Heart left ventricle (tissue), 13 donors: ENCODE data around the gene TTN.
A peak's percentile ranks its signal among the peaks of the same experiment; 100 is the strongest.

Source experiments
- CTCF ChIP-seq, 12 donors: fragments of 200-600 bp; sonication (generic) in 4 of 12; IDR thresholded peaks; one replicate each; pipeline versions ENCODE4 v1.5.0 to v1.8.0; 2018 to 2022; ENCODE audit warnings: antibody characterized with exemption in 12 of 12, mild to moderate bottlenecking in 5 of 12
- POLR2A ChIP-seq, 2 donors: fragments of 450-650 bp; IDR thresholded peaks; one replicate each; pipeline ENCODE4 v1.6.1; 2017; ENCODE audit warnings: antibody characterized with exemption in 2 of 2, mild to moderate bottlenecking in 2 of 2, moderate library complexity in 2 of 2
- donor health status: ischemic (EF 13 %, LVEDD 7.1; RV severe dilation, severe dysfunction).
- donor health status: DM: no; HTN: yes; CAD: no.
- donor health status: DM: no; HTN: no; CAD: no.
- donor health status: ischemic (EF 25% LVEDD 6.9; RV normal size, moderate dysfunction).
- donor health status: ischemic (EF 25% LVEDD 5.7; RV mildly dilated, moderate dysfunction).
- donor health status: ischemic (EF 35%, LVEDD 5.7; RV mildly dilated, moderate dysfunction).
- donor health status: nonischemic (EF 11% LVEDD 7.7; RV severe dilation, severe dysfunction).
- donor health status: DM: yes; HTN: yes; CAD: no.
- donor health status: PGD.
- donor health status: ischemic (EF 29% LVEDD 5.4; RV normal size, mild dysfunction).
- donor health status: nonischemic (EF 23%, LVEDD 6.1; RV moderate dilation, normal function).

GRCh38 chr2:178478439-178479274 is 328.6 kb downstream of the TTN start, which contains the start of gene FKBP7:
- TF ChIP-seq CTCF (IDR thresholded peaks at IDR 0.05): peak; percentile 47 to 77 (median 67)
- TF ChIP-seq POLR2A (IDR thresholded peaks at IDR 0.05): peak in 1 of 2 donors; percentile 68
